CD8-positive, alpha-beta memory T cell (primary cell): ENCODE data around the gene PPP1R14B. TPM values are rescaled to one million over a fixed set of nuclear protein-coding genes. Genes with fewer than 3 reads are reported as not detected.

ENCODE experiments used
- CTCF ChIA-PET: fragments of 350-600 bp; sonication (Branson Sonifier 250); formaldehyde crosslinking; loops from one replicate; lab custom pipeline; 2021; ENCODE audit warnings: antibody characterized with exemption; lab: Charles Lee
- POLR2A ChIA-PET: fragments of 350-600 bp; sonication (Branson Sonifier 250); formaldehyde crosslinking; loops from one replicate; lab custom pipeline; 2021; ENCODE audit warnings: antibody characterized with exemption; lab: Charles Lee
- DNase-seq, 5 donors: peaks; one replicate each; pipeline versions ENCODE4 v3.0.0 to v3.0.0-alpha.2; 2020 to 2022; ENCODE audit warnings: mixed read lengths in 1 of 5
- H3K27ac ChIP-seq: one replicate; pipeline ENCODE4 v1.7.0; 2013; ENCODE audit warnings: low read depth, mild to moderate bottlenecking, low read length, moderate library complexity
- H3K27me3 ChIP-seq: 2 replicates; pipeline ENCODE4 v1.7.0; 2013; ENCODE audit warnings: low read length, mild to moderate bottlenecking; ENCODE audit not compliant: insufficient read depth, poor library complexity, severe bottlenecking
- H3K36me3 ChIP-seq: 2 replicates; pipeline ENCODE4 v1.7.0; 2013; ENCODE audit warnings: mild to moderate bottlenecking, low read length, moderate library complexity; ENCODE audit not compliant: insufficient read depth
- H3K4me1 ChIP-seq: 2 replicates; pipeline ENCODE4 v1.7.0; 2013; ENCODE audit warnings: mild to moderate bottlenecking, low read length, moderate library complexity; ENCODE audit not compliant: insufficient read depth
- H3K4me3 ChIP-seq: 2 replicates; pipeline ENCODE4 v1.7.0; 2013; ENCODE audit warnings: mild to moderate bottlenecking, low read length
- H3K9me3 ChIP-seq: 2 replicates; pipeline ENCODE4 v1.7.0; 2013; ENCODE audit warnings: mild to moderate bottlenecking, low read length
- H3K27ac Mint-ChIP-seq, 8 donors: one replicate each; pipeline ENCODE4 v1.8.0; 2020 to 2021; ENCODE audit warnings: mixed read lengths in 8 of 8, mild to moderate bottlenecking in 6 of 8, inconsistent platforms in 3 of 8, moderate library complexity in 3 of 8
- H3K27me3 Mint-ChIP-seq, 2 donors: one replicate each; pipeline ENCODE4 v1.8.0; 2020 to 2021; ENCODE audit warnings: mixed read lengths in 2 of 2, mild to moderate bottlenecking in 1 of 2, moderate library complexity in 1 of 2
- H3K36me3 Mint-ChIP-seq, 3 donors: one replicate each; pipeline ENCODE4 v1.8.0; 2020 to 2021; ENCODE audit warnings: mixed read lengths in 3 of 3, inconsistent platforms in 1 of 3, mild to moderate bottlenecking in 1 of 3
- H3K4me1 Mint-ChIP-seq, 3 donors: one replicate each; pipeline ENCODE4 v1.8.0; 2020 to 2021; ENCODE audit warnings: mixed read lengths in 3 of 3, inconsistent platforms in 1 of 3, mild to moderate bottlenecking in 1 of 3
- H3K4me3 Mint-ChIP-seq, 7 donors: one replicate each; pipeline ENCODE4 v1.8.0; 2020 to 2021; ENCODE audit warnings: mixed read lengths in 7 of 7, mild to moderate bottlenecking in 6 of 7, moderate library complexity in 4 of 7, inconsistent platforms in 2 of 7
- H3K9me3 Mint-ChIP-seq, 5 donors: one replicate each; pipeline ENCODE4 v1.8.0; 2020 to 2022; ENCODE audit warnings: mixed read lengths in 5 of 5, mild to moderate bottlenecking in 3 of 5, moderate library complexity in 2 of 5, inconsistent platforms in 1 of 5
- polyA plus RNA-seq: library from polyadenylated mRNA; unstranded; fragments of 300-500 nt; fragmentation: Illumina TruSeq; gene quantifications from one replicate; pipeline ENCODE4 v1.2.3, GENCODE V29; 2021
- total RNA-seq, 2 experiments: library from RNA; stranded (reverse); gene quantifications; one replicate each; pipeline ENCODE4 v1.2.3, GENCODE V29; 2021

PPP1R14B gene
- total RNA-seq (100 to 1,000 TPM; 365 to 381 TPM), polyA plus RNA-seq (57.3 TPM)

- H3K4me1 ChIP-seq = peaks cover 42% of the 10 kb centered on the region
- peak within 1 kb of the TSS; percentile 100 for H3K4me3 ChIP-seq
- POLR2A ChIA-PET = interaction anchor here (0.6 to 4.3 kb wide), 12 partner anchors 13 to 1517 kb away, joined by 3 to 44 read pairs (median 8); partner anchors contain the start of genes DNAJC4, ESRRA, FERMT3 and NUDT22
- no peaks in the 10 kb centered on the region for H3K36me3 ChIP-seq
- CTCF ChIA-PET = interaction anchor here (0.9 to 13.4 kb wide), 5 partner anchors 10 to 56 kb away, joined by 4 to 124 read pairs (median 62); partner anchors contain the start of genes CATSPERZ, ESRRA and FERMT3
- peak within 1 kb of the TSS; percentile 67 for H3K27ac ChIP-seq
- H3K36me3 Mint-ChIP-seq = peaks cover 0 to 19% (median 0%) of the 10 kb centered on the region in 3 donors
- H3K27ac Mint-ChIP-seq = peak within 1 kb of the TSS; percentile 79 to 96 (median 88)
- H3K9me3 Mint-ChIP-seq = no peaks in the 10 kb centered on the region
- no peaks in the 10 kb centered on the region for H3K9me3 ChIP-seq
- H3K27me3 Mint-ChIP-seq = no peaks in the 10 kb centered on the region
- H3K4me3 Mint-ChIP-seq = peak within 1 kb of the TSS; percentile 83 to 96 (median 86)
- H3K27me3 ChIP-seq = no peaks in the 10 kb centered on the region
- DNase-seq = peak; percentile 66 to 86 (median 73)
- H3K4me1 Mint-ChIP-seq = peaks cover 25 to 62% (median 29%) of the 10 kb centered on the region in 3 donors
These were observed at the start of gene PPP1R14B for GRCh38 chr11:64246871-64247728. Gene PPP1R14B (minus strand): TSS chr11:64246943. CDS start chr11:64246673, 270 bp downstream.

GRCh38 chr11:64296236-64296635 is 49.5 kb upstream of the PPP1R14B start:
- CTCF ChIA-PET = interaction anchor here (1.9 kb wide), 1 partner anchor 91 kb away, joined by 8 read pairs; no protein-coding TSS in a partner anchor
- H3K4me1 ChIP-seq = peaks cover 15% of the 10 kb centered on the region
- H3K36me3 ChIP-seq = no peaks in the 10 kb centered on the region
- Mint-ChIP-seq H3K36me3 (no peaks in the 10 kb centered on the region), H3K4me1 (peaks cover 15 to 31% (median 17%) of the 10 kb centered on the region in 3 donors), H3K27me3 (peaks cover 67 to 79% of the 10 kb centered on the region in 2 donors), H3K4me3 (no peak overlapping the region), H3K27ac (no peak overlapping the region), H3K9me3 (no peaks in the 10 kb centered on the region)
- no peaks in the 10 kb centered on the region for H3K9me3 ChIP-seq
- H3K4me3 ChIP-seq = no peak overlapping the region
- no peak for DNase-seq
- peaks cover 74% of the 10 kb centered on the region for H3K27me3 ChIP-seq
- POLR2A ChIA-PET = no interaction called here
- H3K27ac ChIP-seq = no peak overlapping the region

- CTCF ChIA-PET = interaction anchor here (1.9 kb wide), 1 partner anchor 91 kb away, joined by 8 read pairs; no protein-coding TSS in a partner anchor
- H3K9me3 Mint-ChIP-seq = peaks cover 0 to 2% (median 0%) of the 10 kb centered on the region in 5 donors
- no peak overlapping the region for H3K4me3 Mint-ChIP-seq
These were observed 49.0 kb upstream of the PPP1R14B start for GRCh38 chr11:64295760-64296159.

GRCh38 chr11:64294774-64295173 is 48.0 kb upstream of the PPP1R14B start:
- Histone ChIP-seq H3K27me3 (peaks cover 72% of the 10 kb centered on the region), H3K27ac (no peak overlapping the region), H3K36me3 (no peaks in the 10 kb centered on the region), H3K4me1 (peaks cover 3% of the 10 kb centered on the region), H3K4me3 (no peak overlapping the region), H3K9me3 (no peaks in the 10 kb centered on the region)
- Mint-ChIP-seq H3K4me3 (peak overlapping the region in 1 of 7 donors; percentile 57), H3K27ac (no peak overlapping the region), H3K36me3 (no peaks in the 10 kb centered on the region), H3K27me3 (peaks cover 64 to 73% of the 10 kb centered on the region in 2 donors), H3K4me1 (peaks cover 3 to 22% (median 8%) of the 10 kb centered on the region in 3 donors), H3K9me3 (peaks cover 0 to 2% (median 0%) of the 10 kb centered on the region in 5 donors)
- CTCF ChIA-PET = interaction anchor here (1.9 kb wide), 1 partner anchor 90 kb away, joined by 8 read pairs; no protein-coding TSS in a partner anchor
- DNase-seq = no peak
- POLR2A ChIA-PET = interaction anchor here (0.6 kb wide), 1 partner anchor 9 kb away, joined by 7 read pairs; the partner anchor contains the start of gene GPR137

More at GRCh38 chr11:64295760-64296159, 49.0 kb upstream of the PPP1R14B start:
- POLR2A ChIA-PET = interaction anchor here (0.6 kb wide), 1 partner anchor 10 kb away, joined by 7 read pairs; the partner anchor contains the start of gene GPR137
- Histone ChIP-seq H3K9me3 (no peaks in the 10 kb centered on the region), H3K27ac (no peak overlapping the region), H3K27me3 (peaks cover 76% of the 10 kb centered on the region), H3K36me3 (no peaks in the 10 kb centered on the region), H3K4me1 (peaks cover 13% of the 10 kb centered on the region), H3K4me3 (no peak overlapping the region)
- Mint-ChIP-seq H3K27me3 (peaks cover 66 to 78% of the 10 kb centered on the region in 2 donors), H3K27ac (no peak overlapping the region), H3K36me3 (no peaks in the 10 kb centered on the region), H3K4me1 (peaks cover 12 to 29% (median 14%) of the 10 kb centered on the region in 3 donors)
- no peak for DNase-seq

GRCh38 chr11:64292460-64293254 is 45.9 kb upstream of the PPP1R14B start:
- Histone ChIP-seq H3K4me1 (no peaks in the 10 kb centered on the region), H3K9me3 (no peaks in the 10 kb centered on the region), H3K27me3 (peaks cover 52% of the 10 kb centered on the region), H3K27ac (no peak overlapping the region), H3K36me3 (no peaks in the 10 kb centered on the region), H3K4me3 (no peak overlapping the region)
- Mint-ChIP-seq H3K9me3 (peaks cover 0 to 2% (median 0%) of the 10 kb centered on the region in 5 donors), H3K27me3 (peaks cover 49 to 55% of the 10 kb centered on the region in 2 donors), H3K27ac (no peak overlapping the region), H3K4me3 (peak overlapping the region in 5 of 7 donors; percentile 16 to 70 (median 52)), H3K36me3 (no peaks in the 10 kb centered on the region), H3K4me1 (peaks cover 0 to 10% (median 3%) of the 10 kb centered on the region in 3 donors)
- ChIA-PET CTCF (interaction anchor here (1.6 to 2.0 kb wide), 2 partner anchors 8 to 11 kb away, joined by 3 to 13 read pairs; partner anchors contain the start of gene CATSPERZ), POLR2A (interaction anchor here (0.5 to 1.0 kb wide), 2 partner anchors 8 to 21 kb away, joined by 3 read pairs; no protein-coding TSS in a partner anchor)
- no peak for DNase-seq

GRCh38 chr11:64291752-64292459 is 45.2 kb upstream of the PPP1R14B start:
- H3K4me3 Mint-ChIP-seq = peak overlapping the region in 1 of 7 donors; percentile 41
- DNase-seq = peak in 2 of 5 donors; percentile 23 to 36
- Histone ChIP-seq H3K27me3 (peaks cover 44% of the 10 kb centered on the region), H3K9me3 (no peaks in the 10 kb centered on the region), H3K36me3 (no peaks in the 10 kb centered on the region), H3K27ac (no peak overlapping the region), H3K4me3 (no peak overlapping the region), H3K4me1 (no peaks in the 10 kb centered on the region)
- H3K27me3 Mint-ChIP-seq = peaks cover 41 to 47% of the 10 kb centered on the region in 2 donors
- ChIA-PET POLR2A (interaction anchor here (0.5 to 1.0 kb wide), 2 partner anchors 9 to 20 kb away, joined by 3 read pairs; no protein-coding TSS in a partner anchor), CTCF (interaction anchor here (1.6 to 2.0 kb wide), 2 partner anchors 9 to 12 kb away, joined by 3 to 13 read pairs; partner anchors contain the start of gene CATSPERZ)
- peaks cover 0 to 10% (median 4%) of the 10 kb centered on the region in 3 donors for H3K4me1 Mint-ChIP-seq
- no peaks in the 10 kb centered on the region for H3K36me3 Mint-ChIP-seq
- no peak overlapping the region for H3K27ac Mint-ChIP-seq
- peaks cover 0 to 2% (median 0%) of the 10 kb centered on the region in 5 donors for H3K9me3 Mint-ChIP-seq
